Tibial artery (tissue), 4 donors: ENCODE data around the gene FTSJ3.

Source experiments
- DNase-seq, 2 donors: peaks; one replicate each; pipeline ENCODE4 v3.0.0-alpha.2; 2019
- H3K27ac ChIP-seq, 2 donors: fragments of 200-600 bp; sonication (generic) in 1 of 2; 1 replicate in 1 of 2; 2 replicates in 1 of 2; pipeline ENCODE4 v1.5.1; 2018 to 2019; ENCODE audit warnings: mild to moderate bottlenecking in 1 of 2
- H3K27me3 ChIP-seq, 2 donors: fragments of 200-600 bp; sonication (generic) in 1 of 2; one replicate each; pipeline versions ENCODE4 v1.5.1 to v1.6.0; 2016 to 2019
- H3K36me3 ChIP-seq, 3 donors: fragments of 200-600 bp; sonication (generic) in 2 of 3; one replicate each; pipeline ENCODE4 v1.5.1; 2016 to 2019; ENCODE audit warnings: mild to moderate bottlenecking in 2 of 3
- H3K4me1 ChIP-seq, 4 donors: fragments of 200-600 bp; sonication (generic) in 2 of 4; 1 replicate in 3 of 4; 2 replicates in 1 of 4; pipeline ENCODE4 v1.5.1; 2016 to 2019
- H3K4me3 ChIP-seq, 2 donors: fragments of 200-600 bp; sonication (generic) in 1 of 2; 1 replicate in 1 of 2; 2 replicates in 1 of 2; pipeline ENCODE4 v1.5.1; 2018 to 2019; ENCODE audit warnings: mild to moderate bottlenecking in 2 of 2
- H3K9me3 ChIP-seq, 3 donors: fragments of 200-600 bp; sonication (generic) in 1 of 3; one replicate each; pipeline ENCODE4 v1.5.1; 2016 to 2019
- intact Hi-C: fragments of 100-400 bp; cut with DNase I; formaldehyde crosslinking; loops from one replicate; pipeline ENCODE4 v1.15.0; 2023; ENCODE audit warnings: low total_unique reads
- TF ChIP-seq, protein P1 (sequence below), 2 experiments: fragments of 200-600 bp in 1 of 2; fragments of 450-650 bp in 1 of 2; IDR thresholded peaks; one replicate each; pipeline ENCODE4 v1.5.1; 2017 to 2019; ENCODE audit warnings: antibody characterized with exemption in 2 of 2, mild to moderate bottlenecking in 1 of 2, moderate library complexity in 1 of 2

The FTSJ3 gene

DNA sequence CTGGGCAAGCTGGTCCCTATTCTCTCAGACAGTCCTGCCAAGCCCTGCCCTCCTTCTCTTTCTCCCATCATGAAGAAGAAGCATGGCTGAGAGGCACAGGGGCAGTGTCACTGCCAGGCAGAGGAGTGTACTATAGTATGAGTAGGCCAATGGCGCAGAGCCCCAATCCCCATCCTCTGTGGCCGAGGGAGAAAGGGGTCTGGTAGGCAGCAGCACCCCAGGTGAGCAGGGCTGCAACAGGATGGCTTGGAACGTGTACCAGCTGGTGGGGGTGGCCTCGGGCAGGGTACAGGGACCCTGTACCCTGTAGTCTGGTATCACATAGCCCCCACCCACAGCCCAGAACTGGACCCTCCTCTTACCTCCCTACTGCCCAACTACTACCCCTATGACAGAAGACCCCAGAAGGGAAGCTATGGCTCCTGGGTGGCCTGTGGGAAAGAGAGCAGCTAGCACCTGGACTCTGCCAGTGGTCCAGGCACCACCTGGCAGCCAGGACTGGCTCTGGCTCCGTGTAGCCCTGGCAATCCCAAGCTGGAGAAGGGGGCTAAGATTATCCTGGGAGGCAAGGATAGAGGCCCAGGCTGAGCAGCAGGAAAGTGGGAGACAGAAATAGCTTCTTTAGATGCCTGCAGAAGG lies 10.6 kb upstream of the FTSJ3 start:
- Histone ChIP-seq H3K36me3 (peaks cover 36 to 44% (median 43%) of the 10 kb centered on the region in 3 donors), H3K27me3 (no peaks in the 10 kb centered on the region), H3K4me3 (peak overlapping the region; percentile 41 to 96), H3K27ac (peak overlapping the region; percentile 89 to 99), H3K9me3 (no peaks in the 10 kb centered on the region), H3K4me1 (peaks cover 5 to 67% (median 52%) of the 10 kb centered on the region in 4 donors)
- DNase-seq, result peak in 1 of 2 donors; percentile 72
- intact Hi-C loops, result loop anchor here (5.0 kb wide), 1 partner anchor 66 kb away; the partner anchor contains the start of genes CCDC47 and DDX42
- TF ChIP-seq, protein P1, sequence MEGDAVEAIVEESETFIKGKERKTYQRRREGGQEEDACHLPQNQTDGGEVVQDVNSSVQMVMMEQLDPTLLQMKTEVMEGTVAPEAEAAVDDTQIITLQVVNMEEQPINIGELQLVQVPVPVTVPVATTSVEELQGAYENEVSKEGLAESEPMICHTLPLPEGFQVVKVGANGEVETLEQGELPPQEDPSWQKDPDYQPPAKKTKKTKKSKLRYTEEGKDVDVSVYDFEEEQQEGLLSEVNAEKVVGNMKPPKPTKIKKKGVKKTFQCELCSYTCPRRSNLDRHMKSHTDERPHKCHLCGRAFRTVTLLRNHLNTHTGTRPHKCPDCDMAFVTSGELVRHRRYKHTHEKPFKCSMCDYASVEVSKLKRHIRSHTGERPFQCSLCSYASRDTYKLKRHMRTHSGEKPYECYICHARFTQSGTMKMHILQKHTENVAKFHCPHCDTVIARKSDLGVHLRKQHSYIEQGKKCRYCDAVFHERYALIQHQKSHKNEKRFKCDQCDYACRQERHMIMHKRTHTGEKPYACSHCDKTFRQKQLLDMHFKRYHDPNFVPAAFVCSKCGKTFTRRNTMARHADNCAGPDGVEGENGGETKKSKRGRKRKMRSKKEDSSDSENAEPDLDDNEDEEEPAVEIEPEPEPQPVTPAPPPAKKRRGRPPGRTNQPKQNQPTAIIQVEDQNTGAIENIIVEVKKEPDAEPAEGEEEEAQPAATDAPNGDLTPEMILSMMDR (IDR thresholded peaks at IDR 0.05), result no peak

- TF ChIP-seq, protein P1 (IDR thresholded peaks at IDR 0.05), result no peak
- Histone ChIP-seq H3K9me3 (no peaks in the 10 kb centered on the region), H3K4me3 (peak overlapping the region in 1 of 2 donors; percentile 41), H3K4me1 (peaks cover 5 to 67% (median 52%) of the 10 kb centered on the region in 4 donors), H3K27ac (peak overlapping the region; percentile 89 to 99), H3K27me3 (no peaks in the 10 kb centered on the region), H3K36me3 (peaks cover 42 to 50% (median 49%) of the 10 kb centered on the region in 3 donors)
- intact Hi-C loops, result loop anchor here (5.0 kb wide), 1 partner anchor 65 kb away; the partner anchor contains the start of genes CCDC47 and DDX42
- DNase-seq, result peak in 1 of 2 donors; percentile 69
Observed at GRCh38 chr17:63837480-63837879, 10.0 kb upstream of the FTSJ3 start.

- H3K27ac ChIP-seq, result peak overlapping the region; percentile 89 to 99
- H3K27me3 ChIP-seq, result no peaks in the 10 kb centered on the region
- H3K4me1 ChIP-seq, result peaks cover 5 to 67% (median 52%) of the 10 kb centered on the region in 4 donors
- DNase-seq, result no peak
- intact Hi-C loops, result loop anchor here (5.0 kb wide), 1 partner anchor 65 kb away; the partner anchor contains the start of genes CCDC47 and DDX42
- peaks cover 49 to 56% (median 56%) of the 10 kb centered on the region in 3 donors for H3K36me3 ChIP-seq
- TF ChIP-seq, protein P1 (IDR thresholded peaks at IDR 0.05), result no peak
- H3K9me3 ChIP-seq, result no peaks in the 10 kb centered on the region
- no peak overlapping the region for H3K4me3 ChIP-seq
Observed at GRCh38 chr17:63836811-63837210, 9.3 kb upstream of the FTSJ3 start.

DNA sequence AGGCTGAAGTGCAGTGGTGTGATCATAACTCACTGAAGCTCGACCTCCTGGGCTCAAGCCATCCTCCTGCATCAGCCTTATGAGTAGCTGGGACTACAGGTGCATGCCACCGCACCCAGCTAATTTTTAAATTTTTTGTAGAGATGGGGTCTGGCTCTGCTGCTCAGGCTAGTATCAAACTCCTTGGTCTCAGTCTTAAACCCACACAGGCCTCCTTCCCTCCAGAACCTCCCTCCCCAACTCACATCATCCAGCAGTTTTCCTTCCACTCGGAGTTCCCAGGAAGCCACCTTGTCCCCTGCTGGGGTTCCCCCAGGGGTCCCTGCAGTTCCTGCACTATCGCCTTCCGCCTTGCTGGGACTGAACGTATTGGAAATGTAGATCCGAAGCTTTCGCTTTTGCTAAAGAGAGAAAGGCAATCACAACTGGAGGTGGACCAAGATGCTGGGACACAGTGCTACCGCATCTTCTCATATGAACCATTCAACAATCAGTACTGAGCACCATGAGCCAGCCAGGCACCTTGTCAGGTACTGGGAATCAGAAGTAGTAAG lies 7.8 kb upstream of the FTSJ3 start:
- no peaks in the 10 kb centered on the region for H3K27me3 ChIP-seq
- peak in 1 of 2 donors; percentile 55 for DNase-seq
- peaks cover 5 to 52% (median 40%) of the 10 kb centered on the region in 4 donors for H3K4me1 ChIP-seq
- H3K9me3 ChIP-seq, result no peaks in the 10 kb centered on the region
- intact Hi-C loops, result loop anchor here (5.0 kb wide), 1 partner anchor 63 kb away; the partner anchor contains the start of genes CCDC47 and DDX42
- TF ChIP-seq, protein P1 (IDR thresholded peaks at IDR 0.05), result peak in 1 of 2 experiments; percentile 7
- H3K4me3 ChIP-seq, result no peak overlapping the region
- peaks cover 64 to 72% (median 72%) of the 10 kb centered on the region in 3 donors for H3K36me3 ChIP-seq
- peak overlapping the region; percentile 14 to 99 for H3K27ac ChIP-seq

DNA sequence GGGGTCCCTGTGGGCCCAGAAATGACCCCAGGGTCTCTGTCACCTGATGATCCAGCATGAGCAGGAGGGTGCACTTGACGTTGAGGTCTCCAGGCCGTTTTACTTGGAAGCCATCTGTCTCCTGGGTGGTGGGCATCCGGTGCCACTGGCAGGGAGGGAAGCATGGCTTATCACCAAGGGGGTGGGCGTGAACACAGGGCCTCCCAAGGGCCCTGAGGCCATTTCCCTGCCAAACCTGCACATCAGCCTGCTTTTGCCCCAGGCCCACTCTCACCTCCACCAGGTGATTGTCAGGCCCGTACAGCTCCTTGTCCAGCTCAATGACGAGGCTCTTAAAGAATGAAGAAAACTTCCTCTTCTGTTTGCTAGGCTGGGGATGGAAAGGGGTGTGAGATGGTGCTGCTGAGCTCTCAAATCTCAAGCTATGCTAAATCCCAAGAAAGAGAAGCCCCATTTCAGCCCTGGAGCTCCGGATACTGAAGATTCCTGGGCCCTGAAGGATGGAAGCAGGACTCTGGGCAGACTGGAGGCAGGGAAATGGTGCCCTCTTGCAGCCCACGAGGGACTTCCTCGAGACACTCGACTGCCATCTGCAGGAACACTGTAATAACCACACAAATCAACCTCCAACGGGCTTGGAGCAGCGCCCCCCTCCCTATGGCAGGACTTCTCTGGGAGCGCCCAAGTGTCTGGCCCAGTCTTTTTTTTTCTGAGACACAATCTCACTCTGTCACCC lies 7.1 kb upstream of the FTSJ3 start:
- Histone ChIP-seq H3K36me3 (peaks cover 71 to 78% (median 78%) of the 10 kb centered on the region in 3 donors), H3K4me1 (peaks cover 5 to 46% (median 34%) of the 10 kb centered on the region in 4 donors), H3K4me3 (no peak overlapping the region), H3K27ac (peak overlapping the region in 1 of 2 donors; percentile 99), H3K27me3 (no peaks in the 10 kb centered on the region), H3K9me3 (no peaks in the 10 kb centered on the region)
- peak; percentile 40 to 70 for DNase-seq
- TF ChIP-seq, protein P1 (IDR thresholded peaks at IDR 0.05), result peak; percentile 40 to 51
- intact Hi-C loops, result loop anchor here (5.0 kb wide), 1 partner anchor 62 kb away; the partner anchor contains the start of genes CCDC47 and DDX42
